Activated T-helper 2 cell treated with anti-CD3 and anti-CD28 coated beads, Interferon-gamma antibody, Interleukin-2, Interleukin-4, amounts not matched to agents 10 μg/mL and 5 μg/mL and 100 μg/mL, durations not matched to agents 14 hours and 24 hours and 36 hours (primary cell): Measurements from ENCODE around the gene UNKL. TPM values are rescaled to one million over a fixed set of nuclear protein-coding genes. Genes with fewer than 3 reads are reported as not detected.

Source experiments
- DNase-seq: peaks from one replicate; pipeline ENCODE4 v3.0.0; 2021; ENCODE audit warnings: low spot score
- H3K27ac Mint-ChIP-seq: one replicate; pipeline ENCODE4 v1.8.0; 2021; ENCODE audit warnings: mixed read lengths
- H3K27me3 Mint-ChIP-seq: one replicate; pipeline ENCODE4 v1.8.0; 2021; ENCODE audit warnings: low read depth, mixed read lengths
- H3K36me3 Mint-ChIP-seq: one replicate; pipeline ENCODE4 v1.8.0; 2021; ENCODE audit warnings: low read depth, mixed read lengths
- H3K4me1 Mint-ChIP-seq: one replicate; pipeline ENCODE4 v1.8.0; 2021; ENCODE audit warnings: low read depth, mixed read lengths
- H3K4me3 Mint-ChIP-seq: one replicate; pipeline ENCODE4 v1.8.0; 2021; ENCODE audit warnings: low read depth, mild to moderate bottlenecking, moderate library complexity, mixed read lengths
- H3K9me3 Mint-ChIP-seq: one replicate; pipeline ENCODE4 v1.8.0; 2021; ENCODE audit warnings: mixed read lengths
- intact Hi-C: fragments of 100-400 bp; cut with micrococcal nuclease; formaldehyde crosslinking; loops from one replicate; pipeline ENCODE4 v1.15.1; 2023
- total RNA-seq: library from RNA; stranded (reverse); gene quantifications from 2 replicates; pipeline ENCODE4 v1.2.3, GENCODE V29; 2022

UNKL gene
- 36.3 and 44.6 TPM in 2 replicates for total RNA-seq

DNA sequence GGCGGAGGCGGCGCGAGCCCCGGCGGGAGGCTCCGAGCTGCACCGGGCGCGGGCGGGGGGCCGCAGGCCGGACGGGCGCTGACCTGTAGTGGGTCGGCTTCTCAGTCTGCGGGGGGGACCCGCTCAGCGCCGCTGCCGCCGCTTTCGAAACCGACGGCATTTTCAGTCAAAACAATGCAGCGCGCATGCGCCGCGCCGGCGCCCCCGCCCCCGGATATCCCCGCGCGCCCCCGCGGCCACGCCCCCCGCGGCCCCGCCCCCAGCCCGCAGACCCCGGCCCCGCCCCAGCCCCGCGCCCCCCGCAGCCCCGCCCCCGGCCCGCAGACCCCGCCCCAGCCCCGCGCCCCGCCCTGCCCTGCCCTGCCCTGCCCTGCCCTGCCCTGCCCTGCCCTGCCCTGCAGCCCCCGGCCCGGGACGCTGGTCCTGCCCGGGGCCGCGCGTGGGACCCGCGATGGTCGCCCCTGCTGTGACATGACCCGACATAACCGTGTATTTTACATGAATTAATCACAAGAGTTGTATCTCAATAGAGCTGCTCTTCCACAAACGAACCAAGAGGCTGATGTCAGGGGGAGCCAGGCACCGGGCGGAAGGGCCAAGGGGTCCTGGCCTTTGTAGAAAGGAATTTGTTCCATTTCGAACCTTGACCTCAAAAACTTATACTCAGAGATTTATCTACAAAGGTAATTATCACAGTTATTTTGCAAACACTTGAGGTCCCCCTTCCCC lies at the start of gene UNKL:
Gene UNKL, minus strand, starts transcription at position 173 of the 729 bp plus-strand sequence. Its CDS starts 13 bp downstream, at position 160.
- no peaks in the 10 kb centered on the region for H3K9me3 Mint-ChIP-seq
- peak within 1 kb of the TSS; percentile 81 for H3K4me3 Mint-ChIP-seq
- peaks cover 4% of the 10 kb centered on the region for H3K4me1 Mint-ChIP-seq
- peaks cover 23% of the 10 kb centered on the region for H3K36me3 Mint-ChIP-seq
- DNase-seq: peak; percentile 79
- peak within 1 kb of the TSS; percentile 76 for H3K27ac Mint-ChIP-seq
- intact Hi-C loops: no loop called here
- H3K27me3 Mint-ChIP-seq: no peaks in the 10 kb centered on the region

DNA sequence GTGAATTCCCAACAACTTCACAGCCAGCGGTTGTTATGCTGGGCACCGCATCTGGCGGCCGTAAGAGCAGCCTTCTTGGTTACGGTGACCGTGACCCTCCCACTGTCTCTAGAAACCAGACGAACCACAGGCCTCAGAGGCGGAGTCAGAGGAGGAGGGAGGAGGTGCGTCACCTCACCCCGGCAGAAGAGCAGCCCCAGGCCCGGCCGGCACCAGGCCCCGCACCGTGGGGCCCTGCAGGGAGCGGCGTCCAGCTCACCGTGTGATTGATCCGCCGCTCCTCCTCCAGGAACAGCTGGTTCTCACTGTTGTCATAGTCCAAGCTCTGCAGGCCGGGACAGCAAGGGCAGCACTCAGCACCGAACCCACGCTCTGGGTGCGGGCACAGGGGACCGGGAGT lies 46.6 kb upstream of the UNKL start:
- peaks cover 3% of the 10 kb centered on the region for H3K4me1 Mint-ChIP-seq
- H3K36me3 Mint-ChIP-seq: peaks cover 3% of the 10 kb centered on the region
- no peaks in the 10 kb centered on the region for H3K9me3 Mint-ChIP-seq
- no peaks in the 10 kb centered on the region for H3K27me3 Mint-ChIP-seq
- intact Hi-C loops: no loop called here
- no peak for DNase-seq
- H3K27ac Mint-ChIP-seq: no peak overlapping the region
- H3K4me3 Mint-ChIP-seq: no peak overlapping the region

GRCh38 chr16:1460602-1461138 lies 46.2 kb upstream of the UNKL start:
- Mint-ChIP-seq H3K27me3 (no peaks in the 10 kb centered on the region), H3K4me3 (no peak overlapping the region), H3K27ac (no peak overlapping the region), H3K9me3 (no peaks in the 10 kb centered on the region), H3K36me3 (peaks cover 3% of the 10 kb centered on the region), H3K4me1 (peaks cover 3% of the 10 kb centered on the region)
- DNase-seq: no peak
- intact Hi-C loops: no loop called here

DNA sequence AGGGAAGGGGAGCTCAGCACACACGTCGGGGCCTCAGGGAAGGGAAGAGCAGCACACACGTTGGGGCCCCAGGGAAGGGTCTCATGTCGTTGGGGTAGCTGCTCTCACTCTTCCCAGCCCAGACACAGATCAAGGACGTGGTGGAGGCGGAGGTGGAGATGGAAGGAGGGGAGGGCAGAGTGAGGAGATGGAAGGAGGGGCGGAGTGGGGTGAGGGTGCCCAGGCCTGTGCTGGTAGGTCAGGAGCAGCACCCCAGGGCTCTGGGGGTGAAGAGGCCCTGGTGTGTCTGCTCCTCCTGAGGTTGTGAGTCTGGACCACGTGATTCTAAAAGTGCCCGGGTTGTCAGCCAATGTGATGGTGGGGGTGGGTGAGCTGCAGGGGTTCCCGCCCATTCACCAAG lies 45.5 kb upstream of the UNKL start:
- H3K27me3 Mint-ChIP-seq: no peaks in the 10 kb centered on the region
- no peaks in the 10 kb centered on the region for H3K9me3 Mint-ChIP-seq
- peaks cover 3% of the 10 kb centered on the region for H3K4me1 Mint-ChIP-seq
- intact Hi-C loops: no loop called here
- no peak overlapping the region for H3K27ac Mint-ChIP-seq
- peaks cover 3% of the 10 kb centered on the region for H3K36me3 Mint-ChIP-seq
- DNase-seq: no peak
- no peak overlapping the region for H3K4me3 Mint-ChIP-seq

DNA sequence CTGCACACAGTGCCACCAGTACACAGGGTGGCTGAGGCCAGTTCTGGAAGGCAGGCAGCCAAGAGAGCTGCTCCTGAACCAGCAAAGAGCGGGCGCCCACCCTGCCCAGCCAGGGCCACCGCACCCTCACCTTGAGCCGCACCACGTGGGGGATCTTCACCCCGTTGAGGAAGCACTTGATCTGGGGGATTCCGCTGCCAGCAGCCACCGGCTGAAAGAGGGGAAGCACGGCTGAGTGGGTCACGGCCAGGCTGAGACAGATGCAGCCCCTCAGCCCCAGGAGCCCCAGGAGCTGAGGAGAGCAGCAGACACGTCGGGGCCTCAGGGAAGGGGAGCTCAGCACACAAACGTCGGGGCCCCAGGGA lies 44.5 kb upstream of the UNKL start:
- Mint-ChIP-seq H3K9me3 (no peaks in the 10 kb centered on the region), H3K27ac (no peak overlapping the region), H3K4me3 (no peak overlapping the region)

DNA sequence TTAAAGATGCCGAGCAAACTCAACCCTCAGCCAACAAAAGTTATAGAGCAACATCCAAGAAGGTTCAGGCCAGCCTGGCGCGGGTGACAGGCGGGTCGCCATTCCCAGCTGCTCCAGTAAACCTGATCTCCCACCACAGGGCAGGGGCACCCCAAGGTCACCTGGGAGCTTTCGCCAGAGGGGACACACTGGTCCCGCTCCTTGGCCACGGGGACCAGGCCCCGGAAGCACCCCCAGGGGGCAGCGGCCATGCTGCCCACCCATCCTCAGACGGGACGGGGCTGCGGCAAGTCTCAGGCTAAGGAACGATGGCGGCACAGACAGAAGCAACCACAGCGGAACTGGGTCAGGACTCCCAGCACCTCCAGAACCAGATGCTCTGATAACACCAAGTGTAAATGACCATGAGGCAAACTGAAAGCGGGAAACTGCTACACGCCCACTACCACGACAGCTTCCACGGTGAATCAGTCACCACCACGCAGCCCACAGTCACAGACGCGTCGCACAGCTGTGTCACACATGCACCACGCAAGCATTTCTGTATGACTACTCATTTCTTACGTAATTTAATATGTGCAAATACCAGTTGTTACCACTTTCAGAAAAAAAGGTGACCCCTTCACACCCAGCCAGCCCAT lies 44.0 kb upstream of the UNKL start:
- H3K4me3 Mint-ChIP-seq: no peak overlapping the region
- H3K27me3 Mint-ChIP-seq: no peaks in the 10 kb centered on the region
- H3K9me3 Mint-ChIP-seq: no peaks in the 10 kb centered on the region
- peaks cover 3% of the 10 kb centered on the region for H3K4me1 Mint-ChIP-seq
- intact Hi-C loops: no loop called here
- H3K36me3 Mint-ChIP-seq: no peaks in the 10 kb centered on the region
- no peak for DNase-seq
- H3K27ac Mint-ChIP-seq: no peak overlapping the region

More for the DNA sequence above, 44.5 kb upstream of the UNKL start:
- H3K36me3 Mint-ChIP-seq: no peaks in the 10 kb centered on the region
- peaks cover 3% of the 10 kb centered on the region for H3K4me1 Mint-ChIP-seq
- no peak for DNase-seq
- intact Hi-C loops: no loop called here
- no peaks in the 10 kb centered on the region for H3K27me3 Mint-ChIP-seq

DNA sequence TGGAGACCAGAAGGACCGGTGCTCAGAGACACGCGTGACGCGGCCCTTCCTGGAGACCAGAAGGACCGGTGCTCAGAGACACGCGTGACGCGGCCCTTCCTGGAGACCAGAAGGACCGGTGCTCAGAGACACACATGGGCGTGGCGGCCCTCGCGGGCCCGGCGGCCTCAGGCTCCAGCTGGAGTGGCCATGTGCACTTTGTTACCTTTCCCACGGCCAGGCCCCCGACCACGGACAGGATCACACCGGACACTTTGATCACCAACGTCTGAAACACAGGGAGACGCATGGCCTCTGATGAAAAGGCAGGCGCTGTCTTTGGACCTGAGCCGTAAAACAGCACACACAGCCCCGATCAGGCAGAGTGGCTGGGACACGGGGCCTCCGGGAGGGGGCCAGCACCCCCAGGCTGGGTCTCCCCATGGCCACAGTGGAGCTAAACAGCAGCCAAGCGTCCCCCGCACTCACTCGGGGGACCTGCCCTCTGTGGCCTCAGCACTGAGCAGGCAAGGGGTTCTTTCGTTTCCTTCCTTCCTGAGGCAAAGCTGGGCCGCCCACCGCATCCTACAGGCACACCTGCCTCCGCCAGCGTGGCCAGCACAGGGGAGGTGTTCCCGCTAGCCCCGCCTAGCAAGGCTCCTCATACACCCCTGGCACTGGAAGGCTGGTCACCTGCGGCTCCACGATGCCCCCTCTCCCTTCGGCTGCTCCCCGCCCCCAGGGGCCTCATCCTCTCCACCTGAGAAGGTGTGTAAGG lies 43.2 kb upstream of the UNKL start:
- Mint-ChIP-seq H3K36me3 (no peaks in the 10 kb centered on the region), H3K4me1 (peaks cover 3% of the 10 kb centered on the region), H3K27ac (no peak overlapping the region), H3K4me3 (no peak overlapping the region), H3K9me3 (no peaks in the 10 kb centered on the region), H3K27me3 (no peaks in the 10 kb centered on the region)
- intact Hi-C loops: no loop called here
- DNase-seq: no peak

DNA sequence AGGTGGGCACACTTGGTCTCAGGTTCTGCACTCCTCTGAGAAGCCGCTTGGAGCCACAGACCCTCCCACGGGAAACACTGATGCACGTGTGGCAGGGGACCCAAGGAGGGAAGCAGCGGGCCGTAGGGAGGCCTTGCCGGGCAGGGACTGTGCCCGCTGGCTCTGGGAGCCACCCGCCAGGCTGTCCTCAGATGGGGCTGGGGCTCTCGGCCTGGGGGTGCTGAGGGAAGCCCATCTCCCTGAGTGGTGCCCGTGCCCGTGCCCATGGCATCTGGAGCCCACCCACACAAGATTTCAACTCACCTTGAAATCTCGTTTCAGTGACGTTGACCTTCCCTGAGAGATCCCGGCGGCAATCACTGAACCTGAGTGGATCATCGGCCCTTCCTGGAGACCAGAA lies 42.4 kb upstream of the UNKL start:
- no peak overlapping the region for H3K4me3 Mint-ChIP-seq
- no peaks in the 10 kb centered on the region for H3K9me3 Mint-ChIP-seq
- H3K27ac Mint-ChIP-seq: no peak overlapping the region
- H3K36me3 Mint-ChIP-seq: peaks cover 2% of the 10 kb centered on the region
- H3K4me1 Mint-ChIP-seq: peaks cover 3% of the 10 kb centered on the region
- intact Hi-C loops: no loop called here
- no peaks in the 10 kb centered on the region for H3K27me3 Mint-ChIP-seq
- no peak for DNase-seq

GRCh38 chr16:1455190-1456171 lies 41.0 kb upstream of the UNKL start:
- intact Hi-C loops: no loop called here
- peaks cover 3% of the 10 kb centered on the region for H3K4me1 Mint-ChIP-seq
- H3K27me3 Mint-ChIP-seq: no peaks in the 10 kb centered on the region
- no peaks in the 10 kb centered on the region for H3K9me3 Mint-ChIP-seq
- no peak overlapping the region for H3K4me3 Mint-ChIP-seq
- peaks cover 6% of the 10 kb centered on the region for H3K36me3 Mint-ChIP-seq
- no peak overlapping the region for H3K27ac Mint-ChIP-seq
- no peak for DNase-seq

DNA sequence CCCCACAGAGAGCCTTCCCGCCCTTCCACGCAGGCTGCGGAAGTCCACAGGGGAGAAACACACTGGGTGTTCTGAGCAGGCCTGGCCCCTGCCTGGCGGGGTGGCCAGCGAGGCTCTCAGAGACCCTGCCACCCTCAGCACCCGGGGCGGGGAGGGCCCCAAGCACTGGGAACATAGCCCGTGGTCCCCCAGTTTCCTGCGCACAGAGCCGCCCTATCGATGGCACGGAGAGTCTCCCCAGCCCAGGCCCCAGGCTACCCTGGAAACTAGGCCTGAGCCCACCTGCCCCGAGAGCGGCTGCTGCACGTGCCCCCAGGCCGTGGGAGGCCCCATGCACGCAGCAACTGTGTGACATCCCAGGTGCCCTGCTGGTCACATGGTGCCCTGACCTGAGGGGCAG lies 40.1 kb upstream of the UNKL start:
- DNase-seq: no peak
- H3K4me1 Mint-ChIP-seq: peaks cover 3% of the 10 kb centered on the region
- no peaks in the 10 kb centered on the region for H3K9me3 Mint-ChIP-seq
- no peak overlapping the region for H3K27ac Mint-ChIP-seq
- H3K36me3 Mint-ChIP-seq: peaks cover 6% of the 10 kb centered on the region
- no peak overlapping the region for H3K4me3 Mint-ChIP-seq
- intact Hi-C loops: no loop called here
- H3K27me3 Mint-ChIP-seq: no peaks in the 10 kb centered on the region

- H3K9me3 Mint-ChIP-seq: no peaks in the 10 kb centered on the region
- H3K4me3 Mint-ChIP-seq: no peak overlapping the region
- no peak overlapping the region for H3K27ac Mint-ChIP-seq
- no peak for DNase-seq
- no peaks in the 10 kb centered on the region for H3K4me1 Mint-ChIP-seq
- intact Hi-C loops: no loop called here
- H3K36me3 Mint-ChIP-seq: peaks cover 6% of the 10 kb centered on the region
- no peaks in the 10 kb centered on the region for H3K27me3 Mint-ChIP-seq
Measured at GRCh38 chr16:1453316-1453715, 38.8 kb upstream of the UNKL start.

DNA sequence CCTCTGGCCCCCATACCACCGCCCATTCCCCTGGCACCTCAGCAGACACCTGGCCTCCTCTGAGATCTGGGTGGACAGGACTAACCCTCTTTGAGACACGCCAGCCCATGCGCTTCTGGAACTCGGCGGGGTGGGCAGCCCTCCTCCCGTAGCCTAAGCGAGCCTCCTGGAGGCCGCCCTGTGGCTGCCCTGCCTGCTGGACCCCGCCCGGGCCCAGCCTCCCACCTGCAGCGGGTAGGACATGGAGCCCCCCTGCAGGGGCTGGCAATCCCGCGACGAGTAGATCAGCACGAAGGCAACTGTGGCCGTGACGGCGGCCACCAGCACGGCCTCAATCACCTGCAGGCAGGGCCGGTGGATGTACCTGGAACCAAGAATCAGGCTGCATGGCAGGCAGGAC lies 38.0 kb upstream of the UNKL start:
- DNase-seq: no peak
- intact Hi-C loops: no loop called here
- no peaks in the 10 kb centered on the region for H3K9me3 Mint-ChIP-seq
- H3K27me3 Mint-ChIP-seq: no peaks in the 10 kb centered on the region
- no peak overlapping the region for H3K27ac Mint-ChIP-seq
- H3K36me3 Mint-ChIP-seq: peaks cover 6% of the 10 kb centered on the region
- no peak overlapping the region for H3K4me3 Mint-ChIP-seq
- H3K4me1 Mint-ChIP-seq: no peaks in the 10 kb centered on the region
